Measurements from ENCODE around the gene GPC6.

DNA sequence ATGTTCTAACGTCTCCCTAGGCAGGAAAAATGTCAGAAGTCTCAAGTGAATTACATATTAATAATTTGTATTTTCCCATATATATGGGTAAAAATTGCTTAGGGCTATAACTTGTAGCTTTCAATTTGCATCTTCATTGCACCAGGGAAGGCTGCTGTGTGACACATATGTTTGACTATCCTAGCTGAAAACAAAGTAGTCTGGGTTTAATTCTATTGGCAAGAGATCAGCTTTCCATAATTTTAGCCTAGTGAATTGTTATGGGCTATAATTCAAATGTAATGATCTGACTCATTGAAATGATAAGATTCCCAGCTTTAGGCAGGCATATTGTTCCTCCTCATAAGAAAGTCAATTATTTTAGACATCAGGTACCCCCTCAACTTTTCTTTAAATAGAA lies 699.8 kb downstream of the GPC6 start:
- no peak for TF ChIP-seq HCFC1 (IDR thresholded peaks at IDR 0.05; ENCODE audit: low read depth, low read length)
- TF ChIP-seq, protein P1, sequence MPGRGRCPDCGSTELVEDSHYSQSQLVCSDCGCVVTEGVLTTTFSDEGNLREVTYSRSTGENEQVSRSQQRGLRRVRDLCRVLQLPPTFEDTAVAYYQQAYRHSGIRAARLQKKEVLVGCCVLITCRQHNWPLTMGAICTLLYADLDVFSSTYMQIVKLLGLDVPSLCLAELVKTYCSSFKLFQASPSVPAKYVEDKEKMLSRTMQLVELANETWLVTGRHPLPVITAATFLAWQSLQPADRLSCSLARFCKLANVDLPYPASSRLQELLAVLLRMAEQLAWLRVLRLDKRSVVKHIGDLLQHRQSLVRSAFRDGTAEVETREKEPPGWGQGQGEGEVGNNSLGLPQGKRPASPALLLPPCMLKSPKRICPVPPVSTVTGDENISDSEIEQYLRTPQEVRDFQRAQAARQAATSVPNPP (IDR thresholded peaks at IDR 0.05; ENCODE audit: borderline replicate concordance, insufficient read depth, insufficient read length), result no peak
